Left lung (tissue), 10 donors: ENCODE data around the gene CFAP68. TPM values are rescaled to one million over a fixed set of nuclear protein-coding genes. Genes with fewer than 3 reads are reported as not detected.

Experiments
- ATAC-seq: fragments of 200-7000 bp; cut with Tn5 transposase; one replicate; pipeline ENCODE4 v1.9.1; 2020; ENCODE audit warnings: moderate library complexity
- DNase-seq, 4 donors: peaks; one replicate each; pipeline ENCODE4 v3.0.0-alpha.2; 2013 to 2020
- H3K27ac ChIP-seq, 2 donors: fragments of 200-600 bp; sonication (generic) in 1 of 2; one replicate each; pipeline versions ENCODE4 v1.5.0 to v1.8.0; 2020 to 2021
- H3K27me3 ChIP-seq, 2 donors: fragments of 200-600 bp; sonication (generic) in 1 of 2; one replicate each; pipeline versions ENCODE4 v1.5.0 to v1.8.0; 2020 to 2021
- H3K36me3 ChIP-seq, 2 donors: fragments of 200-600 bp; sonication (generic) in 1 of 2; one replicate each; pipeline versions ENCODE4 v1.5.0 to v1.8.0; 2020 to 2021
- H3K4me1 ChIP-seq, 2 donors: fragments of 200-600 bp; one replicate each; pipeline ENCODE4 v1.8.0; 2021
- H3K4me3 ChIP-seq, 2 donors: fragments of 200-600 bp; sonication (generic) in 1 of 2; one replicate each; pipeline versions ENCODE4 v1.5.0 to v1.8.0; 2020 to 2021; ENCODE audit warnings: mild to moderate bottlenecking in 1 of 2
- H3K9me3 ChIP-seq, 2 donors: fragments of 200-600 bp; sonication (generic) in 1 of 2; one replicate each; pipeline versions ENCODE4 v1.5.0 to v1.8.0; 2020 to 2021
- CTCF ChIP-seq, 2 donors: fragments of 200-600 bp; sonication (generic) in 1 of 2; IDR thresholded peaks; one replicate each; pipeline versions ENCODE4 v1.5.0 to v1.8.0; 2021; ENCODE audit warnings: antibody characterized with exemption in 2 of 2
- intact Hi-C, 2 donors: fragments of 100-400 bp; cut with DNase I; formaldehyde crosslinking; loops; one replicate each; pipeline versions ENCODE4 v1.11.2 to v1.14.2; 2022
- polyA plus RNA-seq, 6 donors: library from polyadenylated mRNA; unstranded; fragments of 120-200 nt; gene quantifications; one replicate each; pipeline ENCODE4 v1.2.1, GENCODE V29; 2013; ENCODE audit not compliant: insufficient read length in 6 of 6
- total RNA-seq, 2 donors: library from RNA; stranded (reverse); fragmentation: NEBNext Ultra II Directional; extraction: Animal tissue kit (Norgen Biotek cat#: 25700); gene quantifications; one replicate each; pipeline ENCODE4 v1.2.1, GENCODE V29; 2021
- donor health status: DM: no; HTN: yes; CAD: no.
- donor health status: DM: no; HTN: no; CAD: no.

CFAP68 gene
- total and polyA plus RNA-seq, 8 donors: 20.4 to 46.7 (median 37.9) TPM

- Histone ChIP-seq H3K4me1 (peaks cover 0 to 7% of the 10 kb centered on the region in 2 donors), H3K27me3 (peaks cover 0 to 18% of the 10 kb centered on the region in 2 donors), H3K4me3 (no peak overlapping the region), H3K9me3 (no peaks in the 10 kb centered on the region), H3K27ac (peak overlapping the region in 1 of 2 donors; percentile 83), H3K36me3 (no peaks in the 10 kb centered on the region)
- intact Hi-C loops: no loop called here
- no peak for TF ChIP-seq CTCF (IDR thresholded peaks at IDR 0.05)
- ATAC-seq (no peak), DNase-seq (no peak)
These were observed 38.4 kb downstream of the CFAP68 start for GRCh38 chr11:111917788-111918187.

- H3K36me3 ChIP-seq: no peaks in the 10 kb centered on the region
These were observed 39.3 kb downstream of the CFAP68 start, which contains the start of gene C11orf52 for GRCh38 chr11:111918390-111919256. TSS of gene C11orf52 (plus strand) at chr11:111918913. CDS start at chr11:111918973, 60 bp downstream.

GRCh38 chr11:111920908-111921307 lies 41.6 kb downstream of the CFAP68 start:
- DNase-seq (no peak), ATAC-seq (no peak)
- Histone ChIP-seq H3K9me3 (no peaks in the 10 kb centered on the region), H3K27ac (no peak overlapping the region), H3K4me1 (peaks cover 8 to 11% of the 10 kb centered on the region in 2 donors), H3K4me3 (no peak overlapping the region), H3K27me3 (no peaks in the 10 kb centered on the region), H3K36me3 (no peaks in the 10 kb centered on the region)
- no peak for TF ChIP-seq CTCF (IDR thresholded peaks at IDR 0.05)
- intact Hi-C loops: loop anchor here in 1 of 2 donors (10.0 kb wide), 1 partner anchor 46 kb away; the partner anchor contains the start of genes ALG9, CFAP68 and FDXACB1

More at GRCh38 chr11:111918390-111919256, 39.3 kb downstream of the CFAP68 start, which contains the start of gene C11orf52:
- ATAC-seq (peak; percentile 88), DNase-seq (peak in 3 of 4 donors; percentile 75 to 87 (median 77))
- H3K4me3 ChIP-seq: peak within 1 kb of the TSS; percentile 11 to 18
- peak within 1 kb of the TSS; percentile 19 to 83 for H3K27ac ChIP-seq
- intact Hi-C loops: no loop called here
- TF ChIP-seq CTCF (IDR thresholded peaks at IDR 0.05): no peak
- H3K9me3 ChIP-seq: no peaks in the 10 kb centered on the region
- H3K27me3 ChIP-seq: peaks cover 0 to 9% of the 10 kb centered on the region in 2 donors
- H3K4me1 ChIP-seq: peaks cover 6 to 7% of the 10 kb centered on the region in 2 donors

- intact Hi-C loops: loop anchor here in 1 of 2 donors (10.0 kb wide), 1 partner anchor 47 kb away; the partner anchor contains the start of genes ALG9, CFAP68 and FDXACB1
- H3K4me3 ChIP-seq: no peak overlapping the region
- H3K9me3 ChIP-seq: no peaks in the 10 kb centered on the region
- no peaks in the 10 kb centered on the region for H3K27me3 ChIP-seq
- DNase-seq: no peak
- no peak for ATAC-seq
- H3K27ac ChIP-seq: peak overlapping the region in 1 of 2 donors; percentile 92
- TF ChIP-seq CTCF (IDR thresholded peaks at IDR 0.05): no peak
- no peaks in the 10 kb centered on the region for H3K36me3 ChIP-seq
- H3K4me1 ChIP-seq: peaks cover 16% of the 10 kb centered on the region in 2 donors
These were observed 42.3 kb downstream of the CFAP68 start for GRCh38 chr11:111921541-111922230.
